Activated CD8-positive, alpha-beta memory T cell treated with anti-CD3 and anti-CD28 coated beads, Interleukin-2, amount 50 U/mL, for 1 hour (primary cell): ENCODE data around the gene SLIT1.

ENCODE experiments used
- DNase-seq: peaks from one replicate; pipeline ENCODE4 v3.0.0-alpha.2; 2020; ENCODE audit errors: extremely low read depth

The SLIT1 gene

DNA sequence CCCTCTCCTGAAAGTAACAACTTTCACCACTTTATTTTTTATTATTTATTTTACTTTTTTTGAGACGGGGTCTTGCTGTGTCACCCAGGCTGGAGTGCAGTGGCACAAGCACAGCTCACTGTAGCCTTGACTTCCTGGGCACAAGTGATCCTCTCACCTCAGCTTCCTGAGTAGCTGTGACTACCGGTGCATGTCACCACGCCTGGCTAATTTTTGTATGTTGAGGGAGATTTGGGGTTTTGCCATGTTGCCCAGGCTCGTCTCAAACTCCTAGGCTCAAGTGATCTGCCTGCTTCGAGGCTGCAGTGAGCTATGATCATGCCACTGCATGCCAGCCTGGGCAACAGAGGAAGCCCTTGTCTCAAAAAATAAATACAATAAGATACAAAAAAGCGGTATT lies 14.9 kb upstream of the SLIT1 start:
- DNase-seq: no peak

DNA sequence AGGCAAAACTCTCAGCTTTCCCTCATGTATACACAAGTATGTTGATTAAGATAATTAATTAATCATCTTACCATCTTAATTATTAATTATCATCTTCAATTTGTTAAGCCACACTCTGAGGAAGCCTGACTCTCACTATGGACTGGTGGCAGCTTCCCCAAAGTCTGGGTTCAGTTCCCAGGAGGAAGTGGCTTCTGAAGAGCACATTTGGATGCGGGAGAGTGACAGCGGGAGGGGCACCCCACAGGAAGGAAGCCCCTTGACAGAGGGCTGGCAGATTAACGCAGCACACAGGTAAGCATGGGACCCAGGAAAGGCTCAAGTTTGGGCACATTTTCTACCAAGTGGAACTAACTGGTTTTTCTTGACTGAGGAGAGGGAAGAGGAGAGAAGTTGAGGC lies 13.4 kb upstream of the SLIT1 start:
- no peak for DNase-seq

DNA sequence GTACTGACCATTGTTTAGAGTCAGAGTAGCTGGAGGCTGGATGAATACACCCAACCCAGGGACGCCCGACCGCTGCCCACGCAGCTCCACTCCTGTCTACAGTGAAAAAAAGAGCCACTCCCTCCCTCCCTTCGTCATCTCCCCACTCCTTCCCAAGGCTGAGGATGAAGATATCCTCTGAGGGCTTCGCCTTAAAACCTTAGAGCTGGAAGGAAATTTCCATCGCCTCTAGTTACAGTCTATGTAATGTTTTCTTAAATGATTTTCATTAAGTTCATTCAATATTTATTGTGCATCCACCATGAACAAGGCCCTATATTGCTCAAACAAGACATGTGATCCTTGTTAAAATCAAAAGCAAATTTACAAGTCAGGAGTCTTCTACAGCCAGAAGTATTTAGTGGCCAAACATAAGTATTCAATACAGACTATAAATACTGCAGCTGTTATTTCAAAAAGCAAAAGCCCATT lies 11.3 kb upstream of the SLIT1 start:
- no peak for DNase-seq

DNA sequence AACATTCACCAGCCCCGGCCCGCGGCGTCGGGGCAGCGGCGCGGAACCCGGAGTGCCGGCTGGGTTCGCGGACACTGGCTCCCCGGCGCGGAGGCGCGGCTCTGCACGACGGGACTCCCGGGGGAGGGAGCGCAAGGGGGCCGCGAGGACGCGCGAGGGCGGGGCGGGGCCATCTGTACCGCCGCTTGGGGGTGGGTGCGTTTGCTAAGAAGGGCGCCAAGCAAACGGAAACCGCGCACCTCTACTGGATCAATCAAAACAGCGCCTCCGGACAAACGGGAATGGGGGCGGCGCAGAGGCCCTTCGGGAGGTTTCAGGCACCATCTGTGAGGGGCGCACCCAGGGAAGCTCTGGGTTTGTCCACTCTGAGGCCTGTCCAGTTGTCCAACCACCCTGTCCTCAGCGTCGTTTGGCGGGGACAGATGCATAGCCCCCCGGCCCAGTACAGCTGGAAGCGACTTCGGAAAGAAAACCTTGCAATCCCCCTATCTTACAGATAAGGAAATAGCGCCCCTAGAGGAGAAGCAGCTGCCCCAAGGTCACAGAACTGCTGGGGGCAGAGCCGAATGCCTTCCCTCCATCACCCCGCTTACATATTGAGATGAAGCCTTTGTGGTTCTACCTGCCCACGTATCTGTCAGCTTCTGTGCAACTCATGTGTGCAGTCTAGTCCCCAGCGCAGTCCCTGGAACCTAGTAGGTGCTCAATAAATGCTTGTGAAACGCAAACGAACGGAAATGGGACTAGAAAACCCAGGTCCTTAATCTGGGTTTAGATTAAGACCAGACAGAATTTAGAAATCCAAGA lies 10.7 kb upstream of the SLIT1 start:
- peak; percentile 34 for DNase-seq

DNA sequence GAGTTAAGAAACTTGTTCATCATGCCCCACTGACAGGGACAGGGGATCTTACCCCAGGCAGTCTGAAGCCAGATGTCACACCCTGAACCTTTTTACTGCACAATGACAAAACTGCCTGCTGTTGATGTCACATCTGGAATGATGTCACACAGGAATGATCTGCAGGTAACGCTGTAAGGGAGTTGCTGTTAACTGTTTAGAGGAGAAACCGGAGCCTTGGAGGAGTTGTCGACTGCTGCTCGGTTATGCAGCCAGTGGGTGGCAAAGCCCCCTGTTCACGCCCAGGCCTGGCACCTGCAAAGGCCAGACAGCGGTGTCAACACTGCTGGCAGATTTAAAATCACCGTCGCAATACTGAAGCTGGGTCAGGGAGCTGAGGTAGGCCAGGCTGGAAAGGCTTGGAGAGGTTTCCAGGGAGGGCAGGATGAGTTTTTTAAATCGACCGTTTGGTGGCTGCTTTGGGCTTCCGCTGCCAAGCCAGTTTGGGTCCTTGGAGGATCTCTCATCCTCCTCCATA lies 10.0 kb upstream of the SLIT1 start:
- no peak for DNase-seq

DNA sequence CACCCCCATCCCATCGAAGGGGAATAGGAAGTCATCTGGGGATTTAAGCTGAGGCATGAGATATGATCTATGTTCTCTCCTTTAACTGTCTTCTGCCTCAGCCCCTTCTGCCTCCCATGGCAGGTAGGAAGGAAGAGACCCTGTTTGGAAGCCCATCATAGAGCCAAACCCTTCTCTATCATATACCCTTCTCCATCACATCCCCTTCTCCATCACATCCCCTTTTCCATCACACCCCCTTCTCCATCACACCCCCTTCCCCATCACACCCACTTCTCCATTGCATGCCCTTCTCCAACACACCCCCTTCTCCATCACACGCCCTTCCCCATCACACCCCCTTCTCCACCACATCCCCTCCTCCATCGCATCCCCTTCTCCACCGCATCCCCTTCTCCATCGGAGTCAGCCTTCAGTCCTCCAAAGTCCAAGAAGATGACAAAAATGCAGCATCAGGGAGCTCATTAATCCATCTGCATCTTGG lies 7.2 kb upstream of the SLIT1 start:
- no peak for DNase-seq

DNA sequence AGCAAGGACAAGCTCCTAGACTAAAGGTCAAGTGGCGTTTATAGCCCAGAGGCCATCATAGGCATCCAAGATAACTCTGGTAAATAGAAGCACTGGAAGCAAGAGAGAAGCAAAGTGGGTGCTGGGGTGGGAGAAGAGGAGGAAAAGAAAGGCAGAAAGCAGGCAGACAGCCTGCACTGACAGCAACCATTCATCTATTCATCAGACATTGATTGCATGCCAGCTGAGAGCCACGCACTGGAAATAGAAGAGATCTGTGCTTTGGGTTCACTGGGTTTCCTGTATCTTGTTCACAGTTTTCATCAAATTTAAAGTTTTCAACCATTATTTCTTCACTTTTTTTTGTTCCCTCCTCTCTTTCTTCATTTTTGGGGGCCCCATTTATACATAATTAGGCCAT lies 4.7 kb upstream of the SLIT1 start:
- no peak for DNase-seq

DNA sequence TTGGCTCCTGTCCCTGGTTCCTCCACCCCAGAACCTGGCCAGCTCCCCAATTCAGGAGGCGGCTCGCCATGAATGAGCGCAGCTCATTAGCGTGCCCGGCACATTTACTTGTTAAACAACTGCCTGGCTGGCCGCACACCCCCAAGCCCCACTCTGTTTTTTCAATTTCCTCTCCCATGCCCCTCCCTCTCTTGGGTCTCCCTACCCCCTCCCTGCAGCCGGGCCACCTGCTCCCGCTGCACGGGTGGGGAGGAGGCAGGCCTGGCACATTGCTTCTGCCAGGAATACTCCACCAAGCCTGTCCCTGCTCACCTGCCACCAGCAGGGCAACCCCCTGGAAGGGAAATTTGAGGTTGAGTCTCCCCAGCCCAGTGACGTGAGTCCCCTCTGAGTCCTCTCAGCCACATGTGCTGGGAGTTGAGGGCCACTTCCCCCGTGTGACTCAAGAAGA lies 2.5 kb upstream of the SLIT1 start:
- DNase-seq: no peak

DNA sequence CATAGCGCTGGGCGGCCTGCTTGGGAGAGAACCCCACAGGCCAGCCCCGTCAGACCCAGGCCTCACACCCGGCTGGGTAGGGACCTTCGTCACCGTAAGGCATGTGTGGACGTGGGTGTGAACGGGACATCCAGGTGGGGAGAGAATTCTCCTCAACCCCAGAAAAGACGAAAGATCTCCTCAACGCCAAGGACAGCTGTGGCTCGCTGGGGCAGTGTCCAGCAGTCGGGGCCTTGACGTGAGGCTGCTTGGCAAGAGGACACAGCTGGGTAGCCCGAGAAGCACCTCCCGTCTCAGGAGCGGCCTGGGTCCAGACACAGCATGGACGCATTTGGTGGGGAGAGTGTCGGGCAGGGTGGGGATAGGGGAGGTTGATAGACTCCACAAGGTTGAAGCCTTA lies 1.2 kb upstream of the SLIT1 start:
- DNase-seq: no peak

DNA sequence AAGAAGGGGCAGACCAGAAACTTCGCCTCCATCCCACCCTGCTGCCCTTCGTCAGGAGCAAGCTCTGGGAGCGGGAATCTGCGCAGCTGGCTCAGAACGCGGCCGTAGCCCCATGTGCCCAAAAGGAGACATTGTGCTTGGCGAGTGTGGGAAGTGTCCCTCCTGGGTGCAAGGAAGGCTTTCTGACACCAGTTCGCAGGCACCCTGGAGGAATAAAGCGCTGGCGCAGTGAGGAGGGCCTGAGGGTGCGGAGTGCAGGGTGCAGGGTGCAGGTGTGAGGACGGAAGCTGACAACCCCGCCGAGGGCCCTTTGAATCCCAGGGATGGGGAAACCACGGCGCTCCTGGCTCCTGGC lies 811 bp downstream of the SLIT1 start:
- DNase-seq: no peak

DNA sequence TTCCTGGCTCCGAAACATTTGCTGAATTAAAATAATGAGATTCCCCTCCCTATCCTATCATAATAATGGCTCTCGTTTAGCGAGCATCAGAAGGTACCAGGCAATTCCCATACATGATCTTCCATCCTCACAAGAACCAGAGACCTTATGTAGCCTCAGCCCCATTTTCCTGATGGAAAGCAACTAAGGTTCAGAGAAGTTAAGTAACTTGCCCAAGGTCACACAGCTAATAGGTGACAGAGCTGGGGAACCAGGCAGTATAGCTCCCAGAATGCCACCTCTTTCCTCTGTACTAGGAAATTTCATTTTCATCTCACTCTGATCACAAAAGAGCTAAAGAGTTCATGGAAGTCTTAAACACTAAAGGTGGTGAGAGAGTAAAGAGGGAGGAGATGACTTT lies 2.4 kb downstream of the SLIT1 start:
- no peak for DNase-seq

DNA sequence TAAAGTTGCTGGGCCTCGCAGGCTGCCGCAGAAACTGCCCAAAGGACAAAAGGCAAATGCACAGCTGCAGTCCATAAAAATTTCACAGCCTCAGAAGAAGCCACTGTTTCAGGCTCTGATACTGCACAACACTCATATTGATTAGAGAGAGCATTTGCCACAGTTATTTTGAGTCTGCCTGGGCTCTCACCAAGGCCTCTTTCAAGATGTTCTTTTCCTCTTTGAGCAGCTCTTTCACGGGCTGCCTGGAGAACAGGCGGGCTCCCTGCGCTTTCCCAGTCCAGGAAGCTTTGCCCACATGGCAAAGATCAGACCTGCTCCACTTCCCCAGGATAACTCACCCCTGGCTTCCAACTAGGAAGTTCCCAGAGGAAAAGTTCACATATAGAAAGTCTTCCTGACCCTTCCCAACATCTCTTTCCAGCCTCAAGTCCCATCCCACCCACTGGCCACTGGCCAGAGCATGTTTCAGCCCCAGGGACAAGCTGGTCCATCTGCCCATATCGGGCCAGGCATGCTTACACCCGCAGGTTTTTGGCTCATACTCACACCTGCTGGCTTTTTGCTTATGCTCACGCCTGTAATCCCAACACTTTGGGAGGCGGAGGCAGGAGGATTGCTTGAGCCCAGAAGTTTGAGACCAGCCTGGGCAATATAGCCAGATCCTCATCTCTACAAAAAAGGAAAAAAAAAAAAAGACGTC lies 3.3 kb downstream of the SLIT1 start:
- no peak for DNase-seq

DNA sequence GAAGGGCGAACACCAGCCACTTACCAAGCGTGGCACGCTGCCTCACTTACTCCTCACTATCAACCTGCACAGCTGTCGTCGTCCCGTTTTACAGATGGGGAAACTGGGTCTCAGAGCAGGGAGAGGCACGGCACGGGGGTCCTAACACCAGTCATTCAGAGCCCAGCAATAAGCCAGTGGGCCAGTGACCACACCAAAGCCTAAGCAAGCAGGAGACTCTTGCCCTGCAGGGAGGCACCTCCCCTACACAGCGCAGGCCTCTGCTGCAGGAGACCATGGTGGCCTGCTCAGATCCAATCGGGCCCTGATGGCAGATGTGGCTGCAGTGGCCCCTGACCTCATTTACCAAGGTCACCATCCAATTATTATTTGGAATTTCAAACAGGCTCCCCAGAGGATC lies 4.8 kb downstream of the SLIT1 start:
- DNase-seq: no peak

DNA sequence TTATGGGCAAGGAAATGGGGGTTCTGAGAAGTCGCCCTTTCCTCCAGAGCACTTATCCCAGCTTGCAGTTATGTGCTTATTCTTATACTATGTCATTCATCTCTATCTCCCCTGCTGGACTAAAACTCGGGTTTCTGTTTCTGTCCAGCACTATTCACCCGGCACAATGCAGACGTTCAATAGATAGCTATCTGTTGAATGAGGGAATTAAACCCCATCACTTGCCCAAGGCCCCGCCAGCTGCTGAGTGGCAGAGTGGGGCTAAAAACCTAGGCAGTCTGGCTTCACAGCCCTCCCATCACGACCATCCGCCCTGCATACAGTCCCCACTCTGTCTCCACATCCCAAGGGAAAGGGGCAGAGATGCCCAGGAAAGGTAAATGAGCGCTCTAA lies 5.4 kb downstream of the SLIT1 start:
- no peak for DNase-seq

DNA sequence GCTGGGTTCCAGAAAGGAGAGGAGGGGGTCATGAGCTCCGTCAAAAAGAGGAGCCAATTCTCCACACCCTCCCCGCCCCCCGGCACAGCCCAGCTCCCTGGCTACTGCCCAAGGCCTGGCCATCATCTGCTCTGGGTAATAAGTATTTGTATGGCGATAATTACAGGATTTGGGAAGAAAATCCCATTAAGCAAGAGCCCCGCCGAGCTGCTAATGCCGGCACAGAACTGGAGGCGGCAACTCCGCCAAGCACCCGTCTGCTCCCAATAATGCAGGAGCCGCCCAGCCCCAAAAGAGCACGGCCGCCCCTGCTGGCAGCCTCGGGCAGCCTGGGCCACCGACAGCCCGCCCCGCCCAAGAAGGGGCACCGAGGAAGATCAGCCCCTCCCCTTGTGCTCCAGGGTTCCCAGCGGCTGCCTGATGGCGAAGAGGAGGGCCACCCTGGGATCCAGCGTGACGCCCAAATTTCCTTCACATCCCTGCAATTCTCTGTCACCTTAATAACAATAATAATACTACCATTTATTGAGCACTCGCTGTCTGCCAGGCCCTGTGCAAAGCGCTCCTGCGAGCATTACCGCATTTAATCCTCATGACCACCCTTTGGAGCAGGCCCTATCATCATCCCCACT lies 5.9 kb downstream of the SLIT1 start:
- DNase-seq: no peak

DNA sequence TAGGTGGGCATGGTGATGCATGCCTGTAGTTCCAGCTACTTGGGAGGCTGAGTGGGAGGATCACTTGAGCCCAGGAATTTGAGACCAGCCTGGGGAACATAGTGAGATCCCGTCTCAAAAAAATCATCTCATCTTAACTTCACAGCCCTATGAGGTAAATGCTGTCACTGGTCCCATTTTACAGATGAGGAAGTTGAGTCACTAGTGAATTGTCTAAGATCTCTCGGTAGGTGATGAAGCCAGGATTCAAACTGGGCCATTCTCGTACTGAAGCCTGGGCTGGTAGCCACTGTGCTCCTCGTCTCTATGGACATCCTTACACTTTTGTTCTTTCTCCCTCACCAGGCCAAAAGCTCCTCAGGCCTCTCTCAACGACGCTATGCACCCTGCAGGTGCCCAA lies 6.4 kb downstream of the SLIT1 start:
- DNase-seq: no peak

DNA sequence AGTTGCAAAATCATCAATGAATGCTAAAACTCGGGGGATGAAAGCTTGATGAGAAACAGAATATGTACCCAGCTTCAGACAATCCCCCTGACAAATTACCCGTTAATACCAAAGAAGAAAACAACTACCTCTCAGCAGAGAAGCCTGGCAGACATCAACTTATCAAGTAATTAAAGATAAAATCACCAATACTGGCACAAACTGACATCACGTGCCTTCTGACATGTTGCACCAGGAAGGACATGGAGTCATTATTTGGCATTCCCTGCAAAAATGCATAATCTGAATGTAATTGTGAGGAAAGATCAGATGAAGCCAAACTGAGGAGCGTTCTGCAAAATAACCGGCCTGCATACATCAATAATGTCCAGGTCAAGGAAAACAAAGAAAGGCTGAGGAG lies 7.7 kb downstream of the SLIT1 start:
- DNase-seq: no peak

DNA sequence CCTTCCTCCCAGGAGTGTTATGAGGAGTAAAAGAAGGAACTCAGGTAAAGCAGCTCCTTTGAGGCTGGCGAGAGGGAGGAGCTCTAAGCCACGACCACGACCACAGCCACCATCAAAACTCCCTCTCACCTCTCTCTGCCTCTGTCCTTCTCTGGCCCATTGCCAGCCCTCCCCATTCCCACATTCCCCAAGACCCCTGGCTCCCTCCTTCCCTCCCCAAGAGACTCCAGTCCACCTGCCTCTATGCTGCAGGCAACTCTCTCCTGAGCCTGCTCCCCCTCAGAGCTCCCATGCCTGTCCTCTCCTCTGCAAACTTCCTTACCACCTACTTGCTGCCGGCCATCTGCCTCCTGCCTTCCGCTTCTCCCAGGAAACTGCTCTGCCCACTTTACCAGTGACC lies 9.5 kb downstream of the SLIT1 start:
- DNase-seq: no peak

DNA sequence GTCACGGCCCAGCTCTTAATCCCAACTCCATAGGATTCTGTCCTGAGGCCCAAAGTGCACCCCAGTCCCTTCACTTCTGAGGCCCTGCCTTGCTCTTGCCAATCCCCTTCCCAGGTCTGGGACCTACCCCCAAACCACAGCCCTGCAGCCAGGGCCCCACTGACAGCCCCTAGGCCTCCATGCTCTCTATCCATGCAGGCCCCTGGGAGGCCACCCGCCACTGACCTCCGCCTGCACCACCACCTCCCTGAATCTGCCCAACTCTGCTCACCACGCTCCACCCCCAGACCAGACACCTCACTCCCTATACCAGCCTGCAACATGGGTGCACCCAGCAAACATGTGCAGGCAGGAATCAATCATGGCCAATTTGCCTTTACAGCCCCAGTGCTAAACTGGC lies 10.2 kb downstream of the SLIT1 start:
- no peak for DNase-seq

DNA sequence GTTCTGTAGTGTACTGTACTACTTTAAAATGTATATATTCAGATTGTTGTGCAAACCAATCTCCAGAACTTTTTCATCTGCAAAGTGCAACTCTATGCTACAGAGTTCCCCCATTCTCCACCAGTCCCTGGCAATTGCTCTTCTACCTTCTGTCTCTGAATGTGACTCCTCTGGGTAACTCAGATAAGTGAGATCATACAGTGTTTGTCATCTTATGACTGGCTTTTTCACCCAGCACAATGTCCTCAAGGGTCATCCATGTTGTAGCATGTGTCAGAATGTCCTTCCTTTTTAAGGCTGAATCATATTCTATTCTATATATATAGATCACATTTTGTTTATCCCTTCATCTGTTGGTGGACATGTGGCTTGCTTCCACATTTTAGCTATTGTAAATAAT lies 10.8 kb downstream of the SLIT1 start:
- no peak for DNase-seq

DNA sequence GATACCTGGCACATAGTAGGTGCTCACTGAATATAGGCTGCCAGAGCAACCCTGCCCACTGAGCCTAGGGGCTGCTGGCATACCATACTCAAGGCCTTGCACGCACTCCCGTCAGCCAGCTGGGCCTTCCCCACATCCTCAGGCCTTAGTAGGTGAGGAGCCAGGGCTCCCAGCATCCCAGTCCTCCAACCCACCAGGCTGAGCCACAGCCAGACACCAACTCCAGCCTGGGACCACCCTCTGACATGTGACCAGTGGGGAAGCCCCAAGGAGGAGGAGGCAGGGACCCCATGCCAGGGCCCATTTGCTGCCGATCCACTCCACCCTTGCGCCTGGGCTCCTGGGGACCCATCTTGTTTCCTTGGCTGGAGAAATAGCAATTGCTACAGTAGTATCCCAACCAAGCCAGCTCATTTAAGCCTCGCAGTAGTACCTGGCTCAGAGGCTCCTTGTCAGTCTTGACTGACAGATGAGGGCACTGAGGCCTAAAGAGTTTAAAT lies 11.4 kb downstream of the SLIT1 start:
- no peak for DNase-seq

DNA sequence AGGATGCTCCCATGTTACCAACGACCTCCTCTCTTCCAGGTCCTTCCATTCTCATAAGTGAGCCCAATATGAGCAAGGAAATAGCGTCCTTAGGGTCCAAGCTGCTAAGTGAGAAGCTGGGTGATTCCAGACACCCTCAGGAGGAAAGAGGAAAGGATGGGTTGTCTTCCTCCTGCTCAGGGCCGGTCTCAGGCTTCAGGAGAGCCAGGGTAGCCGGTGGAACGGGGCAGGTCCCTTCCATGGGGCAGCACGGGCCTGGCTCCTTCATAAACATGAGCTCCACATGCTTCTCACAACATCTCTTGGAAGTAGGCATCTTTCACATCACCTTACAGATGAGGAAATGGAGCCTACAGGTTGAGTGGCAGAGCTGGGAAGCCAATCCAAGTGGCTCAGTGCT lies 12.7 kb downstream of the SLIT1 start:
- DNase-seq: no peak
